ENCODE data around the gene CDKAL1.

DNA sequence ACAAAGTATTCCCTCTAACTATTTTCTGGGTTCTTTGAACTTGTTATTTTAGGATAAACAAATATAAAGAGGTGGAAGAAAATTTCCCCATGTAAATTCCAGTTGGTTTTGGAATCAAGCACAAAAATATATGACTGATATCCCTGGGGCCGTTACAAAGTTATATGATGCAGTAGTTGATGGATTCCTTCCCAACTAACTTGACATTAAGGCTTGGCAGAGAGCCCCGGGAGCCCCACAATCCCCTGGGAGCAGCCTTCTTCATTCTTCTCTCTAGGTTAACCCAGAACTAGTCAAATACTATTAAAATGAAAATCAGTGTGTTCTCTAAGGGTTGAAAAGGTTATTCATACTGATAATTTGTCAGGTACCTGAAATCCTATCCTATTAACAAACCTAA lies 550.4 kb downstream of the CDKAL1 start:
- TF ChIP-seq, protein P1, sequence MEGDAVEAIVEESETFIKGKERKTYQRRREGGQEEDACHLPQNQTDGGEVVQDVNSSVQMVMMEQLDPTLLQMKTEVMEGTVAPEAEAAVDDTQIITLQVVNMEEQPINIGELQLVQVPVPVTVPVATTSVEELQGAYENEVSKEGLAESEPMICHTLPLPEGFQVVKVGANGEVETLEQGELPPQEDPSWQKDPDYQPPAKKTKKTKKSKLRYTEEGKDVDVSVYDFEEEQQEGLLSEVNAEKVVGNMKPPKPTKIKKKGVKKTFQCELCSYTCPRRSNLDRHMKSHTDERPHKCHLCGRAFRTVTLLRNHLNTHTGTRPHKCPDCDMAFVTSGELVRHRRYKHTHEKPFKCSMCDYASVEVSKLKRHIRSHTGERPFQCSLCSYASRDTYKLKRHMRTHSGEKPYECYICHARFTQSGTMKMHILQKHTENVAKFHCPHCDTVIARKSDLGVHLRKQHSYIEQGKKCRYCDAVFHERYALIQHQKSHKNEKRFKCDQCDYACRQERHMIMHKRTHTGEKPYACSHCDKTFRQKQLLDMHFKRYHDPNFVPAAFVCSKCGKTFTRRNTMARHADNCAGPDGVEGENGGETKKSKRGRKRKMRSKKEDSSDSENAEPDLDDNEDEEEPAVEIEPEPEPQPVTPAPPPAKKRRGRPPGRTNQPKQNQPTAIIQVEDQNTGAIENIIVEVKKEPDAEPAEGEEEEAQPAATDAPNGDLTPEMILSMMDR (conservative IDR thresholded peaks at IDR 0.05; ENCODE audit: low read length), result no peak
- TF ChIP-seq EZH2phosphoT487 (IDR thresholded peaks at IDR 0.05; ENCODE audit: borderline replicate concordance), result no peak
